IMR-90 (cell line): Measurements from ENCODE around the gene ATP5F1B. TPM values are rescaled to one million over a fixed set of nuclear protein-coding genes. Genes with fewer than 3 reads are reported as not detected.
"Not testable (repeated sequence)": the region's sequence is repeated elsewhere in the genome, so short reads cannot be mapped to it uniquely, and the experiment has no call there.

Experiments used
- ATAC-seq: fragments of 200-7000 bp; cut with Tn5 transposase; 2 replicates; pipeline ENCODE4 v1.9.1; 2020; ENCODE audit warnings: low read depth, mild to moderate bottlenecking, moderate library complexity
- BruUV-seq: library from RNA; stranded (reverse); fragments of 400-500 nt; replicated peaks from 2 replicates; lab custom pipeline; 2021; lab: Mats Ljungman, UMichigan
- CTCF ChIA-PET: fragments of 300-600 bp; formaldehyde crosslinking; extraction: SDS; loops from one replicate; lab custom pipeline; 2021; ENCODE audit warnings: antibody characterized with exemption; lab: Yijun Ruan, JAX
- POLR2A ChIA-PET: fragments of 300-600 bp; sonication (Branson Sonifier 250); formaldehyde crosslinking; loops from one replicate; lab custom pipeline; 2022; ENCODE audit warnings: antibody characterized with exemption; ENCODE audit not compliant: unreplicated experiment; lab: Charles Lee
- DNase-seq: peaks from one replicate; pipeline ENCODE4 v3.0.0; 2013
- H2AFZ ChIP-seq: replicated peaks from 2 replicates; pipeline ENCODE3; 2013; ENCODE audit warnings: low read length, mild to moderate bottlenecking; ENCODE audit not compliant: poor library complexity
- H2AK5ac ChIP-seq: 2 replicates; pipeline ENCODE4 v1.6.1; 2013; ENCODE audit warnings: low read depth, low read length, inconsistent platforms
- H2AK9ac ChIP-seq: replicated peaks from 2 replicates; pipeline ENCODE3; 2013; ENCODE audit warnings: mild to moderate bottlenecking, low read depth, low read length, moderate library complexity; ENCODE audit not compliant: poor library complexity
- H2BK120ac ChIP-seq: 2 replicates; pipeline ENCODE4 v1.6.1; 2013; ENCODE audit warnings: low read depth, low read length, inconsistent platforms
- H2BK15ac ChIP-seq: 3 replicates; pipeline ENCODE4 v1.6.1; 2013; ENCODE audit warnings: low read depth, low read length, inconsistent platforms
- H2BK20ac ChIP-seq: 2 replicates; pipeline ENCODE4 v1.6.1; 2013; ENCODE audit warnings: low read depth, mild to moderate bottlenecking, inconsistent platforms, low read length, moderate library complexity
- H2BK5ac ChIP-seq: 2 replicates; pipeline ENCODE4 v1.6.1; 2013; ENCODE audit warnings: mild to moderate bottlenecking, low read depth, low read length, inconsistent platforms; ENCODE audit not compliant: poor library complexity, severe bottlenecking
- H3K14ac ChIP-seq: replicated peaks from 2 replicates; pipeline ENCODE4 v1.6.1; 2013; ENCODE audit warnings: low read depth, low read length, inconsistent platforms
- H3K18ac ChIP-seq: 2 replicates; pipeline ENCODE4 v1.6.1; 2013; ENCODE audit warnings: low read depth, low read length, control low read depth
- H3K23ac ChIP-seq: 2 replicates; pipeline ENCODE4 v1.6.1; 2013; ENCODE audit warnings: low read depth, low read length, inconsistent platforms
- H3K27ac ChIP-seq: 2 replicates; pipeline ENCODE4 v1.5.1; 2013; ENCODE audit warnings: mild to moderate bottlenecking, control low read depth, low read length; ENCODE audit not compliant: insufficient read depth
- H3K27me3 ChIP-seq: 2 replicates; pipeline ENCODE4 v1.6.1; 2013; ENCODE audit warnings: low read length; ENCODE audit not compliant: control insufficient read depth, insufficient read depth
- H3K36me3 ChIP-seq: 2 replicates; pipeline ENCODE4 v1.6.1; 2013; ENCODE audit warnings: low read length, mixed read lengths; ENCODE audit not compliant: control insufficient read depth, insufficient read depth
- H3K4ac ChIP-seq: 2 replicates; pipeline ENCODE4 v1.6.1; 2013; ENCODE audit warnings: low read depth, low read length, inconsistent platforms
- H3K4me1 ChIP-seq: 2 replicates; pipeline ENCODE4 v1.6.1; 2013; ENCODE audit warnings: low read length, mixed read lengths; ENCODE audit not compliant: control insufficient read depth, insufficient read depth
- H3K4me2 ChIP-seq: 2 replicates; pipeline ENCODE4 v1.6.1; 2013; ENCODE audit warnings: low read depth, mild to moderate bottlenecking, control low read depth, low read length, moderate library complexity
- H3K4me3 ChIP-seq: 2 replicates; pipeline ENCODE4 v1.5.1; 2013; ENCODE audit warnings: low read depth, mild to moderate bottlenecking, control low read depth, low read length, moderate library complexity; ENCODE audit not compliant: insufficient read depth
- H3K56ac ChIP-seq: 2 replicates; pipeline ENCODE4 v1.6.1; 2013; ENCODE audit warnings: low read length, inconsistent platforms; ENCODE audit not compliant: insufficient read depth; ENCODE audit errors: extremely low read depth
- H3K79me1 ChIP-seq, 2 experiments: 2 replicates each; pipeline ENCODE4 v1.6.1; 2013; ENCODE audit warnings: low read length in 2 of 2, inconsistent platforms in 1 of 2, low read depth in 1 of 2
- H3K9ac ChIP-seq: 2 replicates; pipeline ENCODE4 v1.6.1; 2013; ENCODE audit warnings: low read depth, low read length, control low read depth
- H3K9me1 ChIP-seq: 2 replicates; pipeline ENCODE4 v1.6.1; 2013; ENCODE audit warnings: low read length, inconsistent platforms; ENCODE audit not compliant: insufficient read depth
- H3K9me3 ChIP-seq: 2 replicates; pipeline ENCODE4 v1.6.1; 2013; ENCODE audit warnings: low read length; ENCODE audit not compliant: control insufficient read depth, insufficient read depth
- H4K20me1 ChIP-seq: 2 replicates; pipeline ENCODE4 v1.6.1; 2013; ENCODE audit warnings: low read length, inconsistent platforms; ENCODE audit not compliant: insufficient read depth
- H4K5ac ChIP-seq: 2 replicates; pipeline ENCODE4 v1.6.1; 2013; ENCODE audit warnings: mild to moderate bottlenecking, low read depth, low read length, control low read depth
- H4K8ac ChIP-seq, 2 experiments: 2 replicates each; pipeline ENCODE4 v1.6.1; 2013; ENCODE audit warnings: low read depth in 2 of 2, low read length in 2 of 2, control low read depth in 1 of 2, inconsistent platforms in 1 of 2
- H4K91ac ChIP-seq: 2 replicates; pipeline ENCODE4 v1.6.1; 2013; ENCODE audit warnings: low read depth, low read length, inconsistent platforms; ENCODE audit not compliant: insufficient read depth
- WGBS, 2 experiments: methylation state at CpG; one replicate each; pipeline versions ENCODE4 v1.1.5 to v1.1.7; 2013; ENCODE audit warnings: missing lambda C conversion rate in 2 of 2; ENCODE audit not compliant: insufficient read length in 1 of 2; ENCODE audit errors: extremely low coverage in 2 of 2; 5-methylcytosine and 5-hydroxymethylcytosine counted together
- dilution Hi-C: fragments of 300-500 bp; cut with HindIII; formaldehyde crosslinking; loops from one replicate; pipeline ENCODE4 v1.14.3; 2018; ENCODE audit warnings: low sequenced_read_pairs; ENCODE audit not compliant: unreplicated experiment
- in situ Hi-C: fragments of 300-500 bp; cut with MboI; formaldehyde crosslinking; loops from 3 replicates; pipeline ENCODE4 v1.14.3; 2019; ENCODE audit warnings: low sequenced_read_pairs, inconsistent platforms, mixed read lengths
- intact Hi-C: fragments of 100-400 bp; cut with micrococcal nuclease; formaldehyde crosslinking; loops from 2 replicates; pipeline ENCODE4 v1.10.0; 2022
- polyA plus RNA-seq, 3 experiments: library from polyadenylated mRNA; depleted of rRNA; stranded (reverse); fragments of >200 nt; gene quantifications; 2 replicates each; pipeline ENCODE4 v1.2.3, GENCODE V29; 2012; ENCODE audit warnings: low replicate concordance in 1 of 3
- total RNA-seq: library from RNA; depleted of rRNA; stranded (reverse); fragments of >200 nt; gene quantifications from 2 replicates; pipeline ENCODE4 v1.2.3, GENCODE V29; 2012

Gene ATP5F1B
- total and polyA plus RNA-seq, 2 of the 4 experiments (the other 2 are of a cell fraction) = 812 to 915 TPM

GRCh38 chr12:56648023-56648422, 2.2 kb upstream of the ATP5F1B start:
- H2BK20ac ChIP-seq, H2BK5ac ChIP-seq, H3K23ac ChIP-seq, H3K4me3 ChIP-seq, H3K56ac ChIP-seq, H2AK9ac ChIP-seq, H2BK120ac ChIP-seq, H3K9ac ChIP-seq, H3K4me1 ChIP-seq, dilution Hi-C loops, DNase-seq, in situ Hi-C loops, H3K4ac ChIP-seq, H2AFZ ChIP-seq, H3K18ac ChIP-seq, H4K8ac ChIP-seq, H2AK5ac ChIP-seq, H3K36me3 ChIP-seq, H3K9me1 ChIP-seq, H4K5ac ChIP-seq, H3K9me3 ChIP-seq, ATAC-seq, H3K27me3 ChIP-seq, POLR2A ChIA-PET, BruUV-seq, H3K14ac ChIP-seq, H3K27ac ChIP-seq, H2BK15ac ChIP-seq, H4K91ac ChIP-seq, H3K4me2 ChIP-seq: not testable (repeated sequence)
- intact Hi-C loops = loop anchor here (10.0 kb wide), 1 partner anchor 357 kb away; the partner anchor contains the start of gene ZBTB39
- CTCF ChIA-PET = interaction anchor here (3.7 kb wide), 1 partner anchor 11 kb away, joined by 11 read pairs; no protein-coding TSS in a partner anchor
- Histone ChIP-seq H4K20me1 (peaks cover 25% of the 10 kb centered on the region), H3K79me1 (peaks cover 2 to 18% of the 10 kb centered on the region in 2 experiments; a peak in 2 of 4 replicates)
- 100% methylated on average over 1 of the region's 9 CpGs; no CpG with 5 or more reads in 1 of the 2 experiments for WGBS, 2 experiments
